Trophoblast cell (in vitro differentiated cells and primary cell): ENCODE data around the gene SAMM50.
A peak's percentile ranks its signal among the peaks of the same experiment; 100 is the strongest.

Experiments
- DNase-seq, 2 donors: peaks; one replicate each; pipeline ENCODE4 v3.0.0-alpha.2; 2016
- H2AFZ ChIP-seq: 2 replicates; pipeline ENCODE4 v1.6.1; 2013; ENCODE audit warnings: low read length, moderate library complexity, mild to moderate bottlenecking; ENCODE audit not compliant: insufficient read depth, poor library complexity
- H2AK5ac ChIP-seq: 2 replicates; pipeline ENCODE4 v1.6.1; 2013; ENCODE audit warnings: mild to moderate bottlenecking, low read length
- H2BK120ac ChIP-seq: 2 replicates; pipeline ENCODE4 v1.6.1; 2013; ENCODE audit warnings: low read length, mild to moderate bottlenecking, moderate library complexity; ENCODE audit not compliant: insufficient read depth, poor library complexity
- H2BK12ac ChIP-seq: 2 replicates; pipeline ENCODE4 v1.6.1; 2013; ENCODE audit warnings: mild to moderate bottlenecking, low read length, moderate library complexity
- H2BK5ac ChIP-seq: 2 replicates; pipeline ENCODE4 v1.6.1; 2013; ENCODE audit warnings: low read length, low read depth, moderate library complexity, mild to moderate bottlenecking; ENCODE audit not compliant: poor library complexity
- H3K14ac ChIP-seq: 2 replicates; pipeline ENCODE4 v1.6.1; 2013; ENCODE audit warnings: mild to moderate bottlenecking, low read length
- H3K18ac ChIP-seq: 2 replicates; pipeline ENCODE4 v1.6.1; 2013; ENCODE audit warnings: mild to moderate bottlenecking, low read length
- H3K23ac ChIP-seq: 2 replicates; pipeline ENCODE4 v1.6.1; 2013; ENCODE audit warnings: low read length
- H3K27ac ChIP-seq: 2 replicates; pipeline ENCODE4 v1.5.1; 2013; ENCODE audit warnings: low read depth, mild to moderate bottlenecking, inconsistent platforms, low read length, moderate library complexity
- H3K27me3 ChIP-seq: 2 replicates; pipeline ENCODE4 v1.6.1; 2013; ENCODE audit warnings: inconsistent platforms, mild to moderate bottlenecking, low read length, moderate library complexity; ENCODE audit not compliant: insufficient read depth
- H3K36me3 ChIP-seq, 2 experiments: 1 replicate in 1 of 2; 2 replicates in 1 of 2; pipeline ENCODE4 v1.6.1; 2013; ENCODE audit warnings: low read length in 2 of 2, mild to moderate bottlenecking in 2 of 2, moderate library complexity in 1 of 2; ENCODE audit not compliant: insufficient read depth in 2 of 2, control insufficient read depth in 1 of 2
- H3K4ac ChIP-seq: 2 replicates; pipeline ENCODE4 v1.6.1; 2013; ENCODE audit warnings: low read depth, mild to moderate bottlenecking, low read length, moderate library complexity
- H3K4me1 ChIP-seq, 2 experiments: 1 replicate in 1 of 2; 2 replicates in 1 of 2; pipeline ENCODE4 v1.6.1; 2013; ENCODE audit warnings: low read length in 2 of 2, mild to moderate bottlenecking in 2 of 2, moderate library complexity in 1 of 2; ENCODE audit not compliant: insufficient read depth in 2 of 2, control insufficient read depth in 1 of 2
- H3K4me2 ChIP-seq: 2 replicates; pipeline ENCODE4 v1.6.1; 2013; ENCODE audit warnings: inconsistent platforms, mild to moderate bottlenecking, low read length, moderate library complexity
- H3K4me3 ChIP-seq: 2 replicates; pipeline ENCODE4 v1.5.1; 2013; ENCODE audit warnings: mild to moderate bottlenecking, low read depth, low read length, inconsistent platforms
- H3K79me1 ChIP-seq: one replicate; pipeline ENCODE4 v1.6.1; 2013; ENCODE audit warnings: low read length
- H3K79me2 ChIP-seq: 2 replicates; pipeline ENCODE4 v1.6.1; 2013; ENCODE audit warnings: low read length, mild to moderate bottlenecking; ENCODE audit not compliant: control insufficient read depth, insufficient read depth, poor library complexity
- H3K9ac ChIP-seq: 2 replicates; pipeline ENCODE4 v1.6.1; 2013; ENCODE audit warnings: mild to moderate bottlenecking, low read length
- H3K9me3 ChIP-seq: 2 replicates; pipeline ENCODE4 v1.6.1; 2013; ENCODE audit warnings: low read depth, mild to moderate bottlenecking, control low read depth, inconsistent platforms, low read length; ENCODE audit not compliant: insufficient read depth
- H4K12ac ChIP-seq: 2 replicates; pipeline ENCODE4 v1.6.1; 2013; ENCODE audit warnings: low read depth, mild to moderate bottlenecking, low read length, moderate library complexity
- H4K8ac ChIP-seq: 2 replicates; pipeline ENCODE4 v1.6.1; 2013; ENCODE audit warnings: low read depth, mild to moderate bottlenecking, low read length, moderate library complexity
- H4K91ac ChIP-seq: one replicate; pipeline ENCODE4 v1.6.1; 2013; ENCODE audit warnings: low read depth, mild to moderate bottlenecking, low read length, moderate library complexity
- WGBS: extraction: QIAGEN DNeasy Blood & Tissue Kit; methylation state at CpG from one replicate; pipeline ENCODE4 v1.1.7; 2013; ENCODE audit warnings: missing lambda C conversion rate; ENCODE audit not compliant: insufficient read length, insufficient coverage; ENCODE audit errors: extremely low coverage; 5-methylcytosine and 5-hydroxymethylcytosine counted together

The SAMM50 gene

DNA sequence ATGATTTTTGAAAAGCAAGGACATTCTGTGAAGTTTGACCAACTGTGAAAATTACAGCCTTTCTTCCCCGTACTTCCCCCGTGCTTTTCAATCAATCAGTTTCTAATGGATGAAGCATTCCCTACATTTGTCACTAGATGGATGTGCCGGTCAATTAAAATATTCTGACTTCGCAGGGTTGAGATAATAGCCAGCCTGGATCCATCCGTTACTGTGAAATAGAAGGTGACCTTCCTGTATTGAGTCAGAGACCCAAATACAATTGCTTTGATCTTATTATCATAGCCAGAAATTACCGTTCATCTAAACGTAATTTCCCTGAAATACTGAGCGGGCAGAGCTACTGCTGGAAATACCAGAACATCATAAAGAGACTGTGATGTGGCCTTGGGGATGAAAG, 47.8 kb downstream of the SAMM50 start:
- Histone ChIP-seq H3K27me3 (no peaks in the 10 kb centered on the region), H3K18ac (no peak overlapping the region), H3K4ac (no peak overlapping the region), H3K79me1 (no peaks in the 10 kb centered on the region), H2AFZ (no peak overlapping the region), H2BK12ac (no peak overlapping the region), H3K4me3 (no peak overlapping the region), H4K91ac (no peak overlapping the region), H4K8ac (no peak overlapping the region), H3K79me2 (no peaks in the 10 kb centered on the region), H3K4me2 (no peak overlapping the region), H4K12ac (no peak overlapping the region), H3K36me3 (peaks cover 5 to 14% of the 10 kb centered on the region in 2 experiments), H3K4me1 (no peaks in the 10 kb centered on the region), H2BK120ac (no peak overlapping the region), H3K14ac (no peak overlapping the region), H3K27ac (no peak overlapping the region), H2BK5ac (no peak overlapping the region), H3K9ac (no peak overlapping the region), H3K23ac (no peak overlapping the region), H3K9me3 (peaks cover 2% of the 10 kb centered on the region), H2AK5ac (no peak overlapping the region)
- WGBS: no CpG with 5 or more reads among the region's 8 CpGs
- DNase-seq: no peak

DNA sequence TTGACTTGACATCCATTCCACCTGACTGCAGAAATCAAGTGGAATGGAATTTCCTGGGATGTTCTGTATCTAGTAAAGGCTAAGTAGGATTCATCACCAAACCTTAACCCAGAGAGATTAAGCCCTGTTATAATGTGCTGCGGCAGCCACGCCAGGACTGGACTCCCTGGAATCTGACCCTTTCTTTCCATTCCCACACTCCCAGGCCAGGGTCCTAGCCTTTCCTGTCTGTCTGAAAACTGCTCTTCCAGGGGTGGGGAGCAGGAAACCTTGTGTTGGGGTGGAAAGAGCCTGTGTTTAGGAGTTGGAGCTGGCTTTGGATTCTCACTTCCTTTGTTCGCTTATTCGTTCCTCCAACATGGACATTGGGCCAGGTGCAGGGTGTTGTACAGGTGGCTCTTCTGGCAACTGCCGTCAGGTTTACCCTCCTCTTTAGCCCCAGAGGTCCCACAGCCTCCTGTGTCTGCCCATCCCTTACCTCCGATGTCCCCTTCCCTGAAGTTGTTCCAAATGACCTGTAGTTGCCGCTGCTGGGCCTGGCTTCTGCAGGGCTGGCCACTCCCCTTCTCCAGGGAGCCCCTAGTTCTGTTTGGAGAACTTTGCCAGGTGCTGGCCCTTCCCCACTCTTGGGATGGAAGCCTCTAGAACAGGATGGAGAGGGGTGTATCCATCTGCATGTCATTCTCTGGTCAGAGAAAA, 48.3 kb downstream of the SAMM50 start:
- peak overlapping the region; percentile 15 for H3K4me3 ChIP-seq
- H3K4me1 ChIP-seq: no peaks in the 10 kb centered on the region
- peaks cover 3 to 10% of the 10 kb centered on the region in 2 experiments for H3K36me3 ChIP-seq
- no peaks in the 10 kb centered on the region for H3K27me3 ChIP-seq
- peaks cover 2% of the 10 kb centered on the region for H3K9me3 ChIP-seq
- no peak overlapping the region for H3K4me2 ChIP-seq
- no peak overlapping the region for H4K8ac ChIP-seq
- no peak overlapping the region for H3K27ac ChIP-seq
- no peak overlapping the region for H2AFZ ChIP-seq
- WGBS: no CpG with 5 or more reads among the region's 7 CpGs
- H3K14ac ChIP-seq: no peak overlapping the region
- H4K91ac ChIP-seq: no peak overlapping the region
- no peak overlapping the region for H2BK12ac ChIP-seq
- H3K79me2 ChIP-seq: no peaks in the 10 kb centered on the region
- no peak for DNase-seq
- no peak overlapping the region for H3K23ac ChIP-seq
- H3K18ac ChIP-seq: no peak overlapping the region
- H2BK5ac ChIP-seq: no peak overlapping the region
- H2AK5ac ChIP-seq: no peak overlapping the region
- no peak overlapping the region for H3K9ac ChIP-seq
- H2BK120ac ChIP-seq: no peak overlapping the region
- H4K12ac ChIP-seq: no peak overlapping the region
- H3K79me1 ChIP-seq: no peaks in the 10 kb centered on the region
- no peak overlapping the region for H3K4ac ChIP-seq

DNA sequence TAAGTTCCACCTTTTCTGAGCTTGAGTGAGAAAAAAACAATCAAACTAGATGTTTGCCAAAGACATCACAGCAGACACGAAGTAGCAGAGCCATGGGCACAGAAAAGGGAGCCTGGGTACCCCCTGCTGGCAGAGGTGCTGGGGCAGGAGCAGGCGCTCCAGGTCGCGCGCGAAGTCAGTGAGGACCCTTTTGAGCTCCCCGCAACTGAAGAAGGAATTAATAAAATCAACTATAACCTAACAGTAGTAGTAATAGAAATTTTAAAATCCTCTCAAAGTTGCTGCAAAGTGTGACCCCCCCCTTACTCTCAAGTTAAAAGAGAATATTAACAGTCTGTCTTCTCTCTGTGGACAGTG, 48.8 kb downstream of the SAMM50 start:
- Histone ChIP-seq H3K18ac (no peak overlapping the region), H3K4me2 (no peak overlapping the region), H3K27me3 (no peaks in the 10 kb centered on the region), H4K12ac (no peak overlapping the region), H3K4me1 (no peaks in the 10 kb centered on the region), H2BK120ac (no peak overlapping the region), H3K9me3 (peaks cover 2% of the 10 kb centered on the region), H2AK5ac (no peak overlapping the region), H2BK12ac (no peak overlapping the region), H2AFZ (no peak overlapping the region), H4K91ac (no peak overlapping the region), H3K9ac (no peak overlapping the region), H3K36me3 (peaks cover 0 to 6% of the 10 kb centered on the region in 2 experiments), H3K23ac (no peak overlapping the region), H3K14ac (no peak overlapping the region), H3K79me2 (no peaks in the 10 kb centered on the region), H3K27ac (no peak overlapping the region), H2BK5ac (no peak overlapping the region), H3K79me1 (no peaks in the 10 kb centered on the region), H3K4ac (no peak overlapping the region), H3K4me3 (no peak overlapping the region), H4K8ac (no peak overlapping the region)
- no CpG with 5 or more reads among the region's 7 CpGs for WGBS
- DNase-seq: no peak

DNA sequence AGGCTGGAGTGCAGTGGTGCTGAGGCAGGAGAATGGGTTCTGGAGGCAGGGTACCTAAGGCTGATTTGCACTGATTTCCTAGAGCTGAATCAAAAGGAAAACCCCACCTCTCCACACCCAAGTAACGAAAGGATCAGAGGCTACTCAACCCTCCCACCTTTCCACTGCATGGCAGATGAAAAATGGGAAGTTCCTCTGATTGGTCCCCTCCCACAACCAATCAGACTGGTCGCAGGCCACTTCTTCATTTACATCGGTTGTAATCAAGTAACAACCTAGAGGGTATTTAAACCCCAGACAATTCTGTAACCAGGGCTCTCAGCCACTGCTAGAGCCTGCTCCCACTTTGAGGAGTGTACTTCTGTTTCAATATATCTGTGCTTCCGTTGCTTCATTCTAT, 50.3 kb downstream of the SAMM50 start:
- Histone ChIP-seq H4K12ac (no peak overlapping the region), H3K9ac (no peak overlapping the region), H3K4me1 (no peaks in the 10 kb centered on the region), H3K79me2 (no peaks in the 10 kb centered on the region), H2AK5ac (no peak overlapping the region), H3K14ac (no peak overlapping the region), H3K4me2 (no peak overlapping the region), H2BK5ac (no peak overlapping the region), H3K27ac (no peak overlapping the region), H3K9me3 (peaks cover 2% of the 10 kb centered on the region), H2BK120ac (no peak overlapping the region), H3K36me3 (peaks cover 0 to 3% of the 10 kb centered on the region in 2 experiments), H4K8ac (no peak overlapping the region), H3K27me3 (no peaks in the 10 kb centered on the region), H3K79me1 (no peaks in the 10 kb centered on the region), H2BK12ac (no peak overlapping the region), H3K18ac (no peak overlapping the region), H4K91ac (no peak overlapping the region), H3K4me3 (no peak overlapping the region), H3K4ac (no peak overlapping the region), H2AFZ (no peak overlapping the region), H3K23ac (no peak overlapping the region)
- no peak for DNase-seq
- no CpG with 5 or more reads among the region's 4 CpGs for WGBS
